ENCODE results near the gene DDOST. TPM values are rescaled to one million over a fixed set of nuclear protein-coding genes. Genes with fewer than 3 reads are reported as not detected.

The DDOST gene
- total and polyA plus RNA-seq, 2 experiments from 2014 or later = 176 to 326 TPM

DNA sequence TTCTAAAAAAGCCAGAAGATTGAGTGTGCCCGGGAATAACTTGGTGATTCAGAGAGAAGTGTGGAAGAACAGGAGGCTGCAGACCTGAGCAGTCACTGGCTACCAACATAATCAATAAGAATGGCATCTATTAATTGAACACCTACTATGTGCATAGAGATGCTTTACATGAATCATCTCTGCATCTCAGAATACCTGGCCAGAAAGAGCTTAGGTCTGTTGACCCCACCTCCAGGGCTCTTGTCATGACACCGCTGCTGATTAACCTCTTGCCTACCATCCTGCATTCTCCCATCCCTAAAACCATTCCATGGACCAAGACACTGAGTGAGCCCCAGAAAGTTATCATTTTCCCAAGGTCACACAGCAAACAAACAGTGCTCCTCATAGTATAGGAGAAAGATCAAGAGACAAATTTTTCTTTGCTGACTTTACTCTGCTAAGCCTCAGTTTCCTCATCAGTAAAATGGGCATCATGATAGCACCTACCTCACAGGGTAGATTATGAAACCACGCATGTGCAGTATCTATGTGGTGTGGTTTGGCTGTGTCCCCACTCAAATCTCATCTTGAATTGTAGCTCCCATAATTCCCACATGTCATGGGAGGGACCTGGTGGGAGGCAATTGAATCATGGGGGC, 44.2 kb downstream of the DDOST start:
- TF ChIP-seq, protein P1, sequence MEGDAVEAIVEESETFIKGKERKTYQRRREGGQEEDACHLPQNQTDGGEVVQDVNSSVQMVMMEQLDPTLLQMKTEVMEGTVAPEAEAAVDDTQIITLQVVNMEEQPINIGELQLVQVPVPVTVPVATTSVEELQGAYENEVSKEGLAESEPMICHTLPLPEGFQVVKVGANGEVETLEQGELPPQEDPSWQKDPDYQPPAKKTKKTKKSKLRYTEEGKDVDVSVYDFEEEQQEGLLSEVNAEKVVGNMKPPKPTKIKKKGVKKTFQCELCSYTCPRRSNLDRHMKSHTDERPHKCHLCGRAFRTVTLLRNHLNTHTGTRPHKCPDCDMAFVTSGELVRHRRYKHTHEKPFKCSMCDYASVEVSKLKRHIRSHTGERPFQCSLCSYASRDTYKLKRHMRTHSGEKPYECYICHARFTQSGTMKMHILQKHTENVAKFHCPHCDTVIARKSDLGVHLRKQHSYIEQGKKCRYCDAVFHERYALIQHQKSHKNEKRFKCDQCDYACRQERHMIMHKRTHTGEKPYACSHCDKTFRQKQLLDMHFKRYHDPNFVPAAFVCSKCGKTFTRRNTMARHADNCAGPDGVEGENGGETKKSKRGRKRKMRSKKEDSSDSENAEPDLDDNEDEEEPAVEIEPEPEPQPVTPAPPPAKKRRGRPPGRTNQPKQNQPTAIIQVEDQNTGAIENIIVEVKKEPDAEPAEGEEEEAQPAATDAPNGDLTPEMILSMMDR (IDR thresholded peaks at IDR 0.05; ENCODE audit: low read depth, low read length) = no peak
- Histone ChIP-seq H3K27me3 (no peaks in the 10 kb centered on the region), H3K4me1 (ENCODE audit: low read depth) (no peaks in the 10 kb centered on the region), H3K4me3 (no peak overlapping the region), H3K36me3 (no peaks in the 10 kb centered on the region), H3K27ac (no peak overlapping the region), H3K9me3 (ENCODE audit: low read depth) (no peaks in the 10 kb centered on the region)
- DNase-seq (ENCODE audit: low read depth in 1 of 2, low spot score in 1 of 2) = no peak

DNA sequence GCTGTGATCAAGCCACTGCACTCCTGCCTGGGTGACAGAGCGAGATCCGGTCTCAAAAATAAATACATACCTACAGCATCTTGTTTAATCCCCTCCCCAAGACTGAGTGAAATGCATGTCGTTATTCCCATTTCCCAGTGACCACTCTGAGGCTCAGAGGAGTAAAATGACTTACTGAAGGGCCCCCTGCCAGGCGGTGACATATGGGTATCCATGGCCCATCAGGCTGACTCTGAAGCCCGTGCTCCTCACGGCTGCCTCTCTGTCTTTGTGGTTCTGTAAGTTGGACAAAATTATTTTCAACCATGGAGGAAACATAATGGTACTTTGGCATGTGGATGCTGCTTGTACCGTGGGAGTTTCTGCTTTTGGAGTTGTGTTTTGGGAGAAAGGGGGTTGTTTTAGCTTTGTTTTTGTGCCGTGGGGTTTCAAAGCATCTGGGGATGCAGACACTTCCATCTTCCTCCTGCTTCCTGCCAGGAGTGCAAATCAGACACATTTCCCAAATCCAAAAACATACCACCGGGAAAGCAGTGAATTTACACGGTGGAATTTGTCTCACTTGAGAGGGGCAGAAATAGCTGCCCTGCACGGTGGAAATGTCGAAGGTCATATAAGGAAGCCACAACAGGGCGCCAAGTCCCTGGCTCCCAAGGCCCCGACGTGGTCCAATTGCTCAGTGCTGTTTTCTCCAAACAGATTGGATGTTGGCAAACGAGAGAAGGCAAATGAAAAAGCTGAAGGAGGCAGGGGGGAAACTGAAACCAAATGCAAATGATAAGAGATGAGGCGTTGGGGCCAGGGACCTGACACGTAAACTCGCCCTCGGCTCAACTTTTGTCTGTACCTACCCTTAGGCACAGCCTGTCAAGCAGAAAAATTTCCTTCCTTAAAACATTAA, 45.0 kb downstream of the DDOST start:
- no peak for DNase-seq (ENCODE audit: low read depth in 1 of 2, low spot score in 1 of 2)
- no peaks in the 10 kb centered on the region for H3K4me1 ChIP-seq (ENCODE audit: low read depth)
- no peak overlapping the region for H3K27ac ChIP-seq
- TF ChIP-seq, protein P1 (IDR thresholded peaks at IDR 0.05; ENCODE audit: low read depth, low read length) = no peak
- no peaks in the 10 kb centered on the region for H3K27me3 ChIP-seq
- no peaks in the 10 kb centered on the region for H3K9me3 ChIP-seq (ENCODE audit: low read depth)
- H3K4me3 ChIP-seq = no peak overlapping the region
- no peaks in the 10 kb centered on the region for H3K36me3 ChIP-seq

DNA sequence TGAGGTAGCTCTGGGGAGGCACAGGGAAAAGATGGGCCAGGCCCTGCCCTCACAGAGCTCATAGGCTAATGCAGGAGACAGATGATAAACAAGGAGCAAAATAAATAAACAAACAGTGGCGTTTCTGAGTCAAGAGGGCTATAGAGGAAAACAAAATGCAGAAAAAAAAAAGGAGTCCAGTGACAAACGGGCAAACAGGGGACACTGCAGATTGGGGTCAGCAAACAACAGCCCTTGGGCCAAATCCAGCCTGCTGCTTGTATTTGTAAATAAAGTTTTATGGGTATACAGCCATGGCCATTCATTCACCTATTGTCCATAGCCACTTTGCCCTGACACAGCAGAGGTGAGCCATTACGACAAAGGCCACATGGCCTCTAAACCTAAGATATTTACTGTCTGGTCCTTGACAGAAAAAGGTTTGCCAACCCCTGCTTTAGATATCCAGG, 47.0 kb downstream of the DDOST start:
- Histone ChIP-seq H3K4me3 (no peak overlapping the region), H3K9me3 (ENCODE audit: low read depth) (no peaks in the 10 kb centered on the region), H3K36me3 (no peaks in the 10 kb centered on the region), H3K27ac (peak overlapping the region; percentile 12), H3K27me3 (no peaks in the 10 kb centered on the region), H3K4me1 (ENCODE audit: low read depth) (no peaks in the 10 kb centered on the region)
- TF ChIP-seq, protein P1 (IDR thresholded peaks at IDR 0.05; ENCODE audit: low read depth, low read length) = no peak
- DNase-seq (ENCODE audit: low read depth in 1 of 2, low spot score in 1 of 2) = no peak

DNA sequence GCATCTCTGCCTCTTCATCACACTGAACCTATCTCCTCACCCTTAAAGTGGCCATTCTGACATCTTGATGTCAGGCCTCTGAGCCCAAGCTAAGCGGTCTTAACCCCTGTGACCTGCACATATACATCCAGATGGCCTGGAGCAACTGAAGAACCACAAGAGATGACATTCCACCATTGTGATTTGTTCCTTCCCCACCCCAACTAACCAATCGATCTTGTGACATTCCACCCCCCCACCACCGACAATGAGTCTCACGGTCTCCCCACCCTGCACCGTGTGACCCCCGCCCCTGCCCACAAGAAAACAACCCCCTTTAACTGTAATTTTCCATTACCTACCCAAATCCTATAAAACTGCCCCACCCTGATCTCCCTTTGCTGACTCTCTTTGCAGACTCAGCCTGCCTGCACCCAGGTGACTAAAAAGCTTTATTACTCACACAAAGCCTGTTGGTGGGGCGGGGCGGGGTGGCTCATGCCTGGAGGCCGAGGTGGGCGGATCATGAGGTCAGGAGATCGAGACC, 48.9 kb downstream of the DDOST start:
- H3K9me3 ChIP-seq (ENCODE audit: low read depth) = no peaks in the 10 kb centered on the region
- H3K36me3 ChIP-seq = no peaks in the 10 kb centered on the region
- DNase-seq (ENCODE audit: low read depth in 1 of 2, low spot score in 1 of 2) = no peak
- TF ChIP-seq, protein P1 (IDR thresholded peaks at IDR 0.05; ENCODE audit: low read depth, low read length) = no peak
- no peak overlapping the region for H3K27ac ChIP-seq
- no peaks in the 10 kb centered on the region for H3K27me3 ChIP-seq
- no peak overlapping the region for H3K4me3 ChIP-seq
- no peaks in the 10 kb centered on the region for H3K4me1 ChIP-seq (ENCODE audit: low read depth)

DNA sequence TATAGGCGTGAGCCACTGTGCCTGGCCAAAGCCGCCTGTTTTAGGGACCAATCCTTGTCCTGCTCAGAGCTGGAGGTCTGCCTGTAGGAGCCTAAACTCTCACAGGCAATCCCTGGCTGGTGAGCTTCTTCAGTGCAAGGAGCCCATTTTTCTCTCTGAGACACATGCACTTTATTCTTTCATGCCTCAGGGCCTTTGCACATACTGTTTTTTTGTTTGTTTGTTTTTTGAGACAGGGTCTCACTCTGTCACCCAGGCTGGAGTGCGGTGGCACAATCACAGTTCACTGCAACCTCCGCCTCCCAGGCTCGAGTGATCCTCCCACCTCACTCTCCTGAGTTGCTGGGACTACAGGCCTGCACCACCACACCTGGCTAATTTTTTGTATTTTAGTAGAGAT, 49.5 kb downstream of the DDOST start:
- H3K27me3 ChIP-seq = no peaks in the 10 kb centered on the region
- no peaks in the 10 kb centered on the region for H3K4me1 ChIP-seq (ENCODE audit: low read depth)
- no peak for DNase-seq (ENCODE audit: low read depth in 1 of 2, low spot score in 1 of 2)
- H3K36me3 ChIP-seq = no peaks in the 10 kb centered on the region
- no peak overlapping the region for H3K4me3 ChIP-seq
- no peaks in the 10 kb centered on the region for H3K9me3 ChIP-seq (ENCODE audit: low read depth)
- H3K27ac ChIP-seq = no peak overlapping the region
- TF ChIP-seq, protein P1 (IDR thresholded peaks at IDR 0.05; ENCODE audit: low read depth, low read length) = no peak
